HL-60/S4 treated with phorbol 12-myristate 13-acetate at 8.2 ng/mL for 4 days and 3 days (cell line): ENCODE results near the gene CLUH.

Experiments used
- in situ Hi-C: fragments of 300-500 bp; cut with MboI; formaldehyde crosslinking; loops from 2 replicates; pipeline ENCODE4 v1.15.0; 2022; ENCODE audit warnings: low sequenced_read_pairs

Gene CLUH

GRCh38 chr17:2718150-2718938 is 6.8 kb upstream of the CLUH start:
- in situ Hi-C loops = no loop called here

GRCh38 chr17:2716649-2717048 is 5.1 kb upstream of the CLUH start:
- in situ Hi-C loops = no loop called here

GRCh38 chr17:2713881-2714280 is 2.3 kb upstream of the CLUH start:
- in situ Hi-C loops = no loop called here

DNA sequence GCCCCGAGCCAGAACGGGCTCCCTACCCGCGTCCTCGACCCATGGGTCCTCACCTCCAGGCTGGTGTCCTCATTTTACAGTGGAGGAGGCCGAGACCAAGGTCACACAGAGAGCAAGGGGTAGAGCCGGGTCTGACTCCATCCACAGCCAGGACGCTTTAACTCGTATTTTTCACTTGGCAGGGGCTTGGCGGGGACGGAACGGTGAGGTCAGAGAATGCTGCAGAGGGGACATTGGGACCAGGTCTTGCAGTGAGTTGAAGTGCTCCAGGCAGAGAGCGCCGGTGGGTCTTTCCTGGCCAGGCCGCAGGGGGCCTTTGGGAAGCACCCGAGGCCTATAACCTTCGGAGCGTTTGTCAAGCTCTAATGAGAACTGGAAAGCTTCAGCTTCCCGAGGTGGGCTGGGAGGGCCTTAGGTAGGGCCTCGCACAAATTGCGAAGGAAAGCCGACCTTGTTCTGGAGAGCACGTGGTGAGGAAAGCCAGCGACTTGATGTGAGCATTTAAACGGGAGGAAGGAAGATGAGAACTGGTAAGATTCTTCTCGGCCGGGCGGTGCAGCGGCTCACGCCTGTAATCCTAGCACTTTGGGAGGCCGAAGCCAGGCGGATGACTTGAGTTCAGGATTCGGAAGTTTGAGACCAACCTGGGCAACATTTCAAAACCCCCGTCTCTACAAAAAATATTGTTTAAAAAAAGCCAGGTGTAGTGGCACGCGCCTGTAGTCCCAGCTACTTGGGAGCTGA is 908 bp upstream of the CLUH start:
- in situ Hi-C loops = no loop called here

GRCh38 chr17:2710803-2711607 is 559 bp downstream of the CLUH start:
- in situ Hi-C loops = no loop called here

DNA sequence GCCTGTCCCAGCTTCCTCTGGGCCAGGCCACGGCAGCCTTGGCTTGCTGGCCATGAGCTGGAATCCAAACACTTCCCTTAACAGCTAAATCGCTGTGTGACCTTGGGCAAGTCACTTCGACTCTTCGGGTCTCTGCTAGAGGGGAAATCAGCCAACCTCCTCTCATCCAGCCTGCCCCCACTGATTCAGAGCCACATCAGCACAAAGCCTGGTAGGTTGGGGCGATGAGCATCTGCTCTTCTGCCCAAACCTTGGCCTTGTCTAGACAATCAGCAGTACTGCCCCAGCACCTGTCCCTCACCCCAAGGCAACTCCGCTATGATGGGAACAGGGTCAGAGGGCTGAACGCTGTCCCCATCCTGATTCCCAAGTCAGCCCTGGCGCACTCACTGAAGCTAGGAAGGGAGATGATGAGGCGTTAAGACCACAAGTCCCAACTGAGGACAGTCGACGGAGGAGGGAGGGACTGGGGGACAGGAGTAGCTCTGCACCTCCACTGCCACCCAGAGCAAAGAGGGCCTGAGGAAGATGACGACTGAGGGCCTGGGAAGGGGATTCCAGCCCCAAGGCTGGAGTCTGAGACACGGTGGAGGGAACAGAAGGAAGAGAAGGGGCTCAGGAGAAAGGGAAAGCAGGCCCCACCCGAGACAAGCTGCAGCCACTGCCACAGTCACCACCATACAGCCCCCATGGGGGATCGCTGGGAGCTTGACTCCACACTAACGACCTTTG is 1.3 kb downstream of the CLUH start:
- in situ Hi-C loops = no loop called here

GRCh38 chr17:2709183-2709661 is 2.3 kb downstream of the CLUH start:
- in situ Hi-C loops = no loop called here

GRCh38 chr17:2708585-2709182 is 2.9 kb downstream of the CLUH start:
- in situ Hi-C loops = no loop called here

- in situ Hi-C loops = no loop called here
These were observed 3.6 kb downstream of the CLUH start for GRCh38 chr17:2707721-2708584.

DNA sequence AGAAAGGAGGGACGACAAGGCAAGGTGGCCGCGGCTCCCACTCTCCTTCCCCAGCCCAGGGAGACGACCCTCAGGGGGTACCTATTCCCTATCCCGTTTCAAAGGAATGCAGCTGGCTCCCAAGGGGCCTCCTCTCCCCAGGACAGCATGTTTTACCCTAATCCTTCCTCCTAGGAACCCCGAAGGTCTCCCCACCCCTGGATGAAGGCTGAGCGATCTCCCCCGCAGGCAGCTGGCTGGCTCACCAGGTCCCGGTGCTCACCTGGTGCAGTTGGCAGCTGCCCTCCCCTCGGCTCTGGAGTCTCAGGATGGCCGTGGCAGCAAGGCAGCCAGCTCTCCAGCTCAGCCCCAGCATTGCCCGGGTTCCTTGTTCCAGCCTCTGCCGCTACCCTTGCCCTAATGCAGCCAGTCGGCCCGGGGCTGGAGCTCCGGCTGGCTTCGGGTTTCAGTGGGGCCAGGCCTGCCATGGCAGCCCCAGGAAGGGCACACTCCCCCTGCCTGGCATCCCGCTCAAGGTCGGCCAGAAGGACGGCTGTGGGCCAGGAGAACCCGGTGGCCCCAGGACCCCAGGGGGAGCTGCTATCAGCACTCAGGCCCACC is 4.6 kb downstream of the CLUH start:
- in situ Hi-C loops = no loop called here

- in situ Hi-C loops = no loop called here
These were observed 5.4 kb downstream of the CLUH start for GRCh38 chr17:2705888-2706795.

DNA sequence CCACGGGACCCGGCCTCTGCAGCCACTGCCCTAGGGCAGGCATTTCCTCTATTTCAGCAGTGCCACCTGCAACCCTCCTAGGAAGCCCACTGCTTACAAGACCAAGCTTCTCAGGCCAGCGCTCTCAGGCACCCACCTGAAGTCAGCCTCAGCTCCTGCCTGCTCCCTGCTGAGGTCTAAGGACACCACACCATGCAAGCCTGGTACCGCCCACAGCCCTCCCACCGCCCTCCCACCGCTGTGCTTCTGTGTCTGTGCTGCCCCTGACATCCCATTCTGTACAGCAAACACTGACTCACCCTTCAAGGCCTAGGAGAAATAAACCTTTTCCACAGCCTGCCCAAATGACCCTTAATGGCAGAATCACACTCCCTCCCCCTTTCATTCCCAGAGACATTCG is 6.3 kb downstream of the CLUH start:
- in situ Hi-C loops = no loop called here

- in situ Hi-C loops = no loop called here
These were observed 6.7 kb downstream of the CLUH start for GRCh38 chr17:2704890-2705248.

DNA sequence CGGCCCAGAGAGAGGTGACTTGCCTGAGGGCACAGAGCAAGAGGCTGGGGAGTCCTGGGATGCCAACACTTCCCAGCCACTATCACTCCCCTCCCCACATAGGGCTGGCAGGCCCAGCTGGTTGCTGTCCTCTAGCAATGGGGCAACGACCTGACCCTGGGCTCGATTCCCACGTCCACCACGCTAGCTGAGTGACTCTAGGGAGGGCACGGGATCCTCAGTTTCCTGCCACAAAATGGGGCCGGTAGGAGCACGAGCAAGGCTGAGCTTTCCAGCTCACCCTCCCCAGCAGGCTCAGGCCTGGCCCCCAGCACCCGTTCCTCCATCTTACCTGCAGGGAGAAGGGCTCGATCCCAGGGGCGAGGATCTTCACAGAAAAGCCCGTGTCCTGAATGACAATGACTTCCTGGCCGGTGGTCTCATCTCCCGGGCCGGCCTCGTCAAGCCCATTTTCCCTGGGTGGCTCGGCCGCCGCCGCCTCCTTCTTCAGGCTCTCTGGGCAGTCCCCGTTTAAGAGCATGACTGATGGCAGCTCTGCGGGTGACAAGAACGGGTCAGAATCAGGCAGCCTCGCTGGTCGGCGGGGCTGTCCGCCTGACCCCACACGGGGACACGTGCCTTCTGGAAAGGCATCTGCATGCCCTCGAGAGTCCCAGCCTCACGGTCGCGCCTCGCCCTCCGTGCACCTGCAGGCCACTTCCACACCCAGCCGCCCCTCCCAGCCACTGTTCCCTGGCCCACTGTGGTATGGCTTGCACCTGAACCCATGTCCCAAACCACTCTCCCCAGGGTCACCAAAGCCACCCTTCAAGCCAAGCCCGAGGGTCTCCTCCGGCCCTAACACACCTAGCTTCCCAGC is 7.3 kb downstream of the CLUH start:
- in situ Hi-C loops = no loop called here

DNA sequence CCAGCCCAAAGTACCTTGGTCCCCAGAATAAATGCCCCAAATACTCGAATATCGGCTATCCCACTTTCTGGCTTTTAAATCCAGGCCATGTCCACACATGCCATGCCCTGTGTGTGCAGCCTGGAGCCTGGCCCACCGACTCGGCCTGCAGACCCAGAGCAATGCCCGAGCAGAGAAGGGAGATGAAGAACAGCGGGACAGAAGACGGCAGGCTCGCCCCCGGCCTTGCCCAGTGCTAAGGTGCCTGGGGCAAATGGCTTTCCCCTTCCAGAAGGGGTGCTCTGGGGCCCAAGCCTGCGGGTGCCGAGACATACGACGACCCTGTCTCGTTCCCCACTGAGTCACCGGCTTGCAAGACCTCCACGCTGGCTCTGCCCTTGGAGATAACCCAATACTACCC is 8.0 kb downstream of the CLUH start:
- in situ Hi-C loops = no loop called here

- in situ Hi-C loops = no loop called here
These were observed 8.4 kb downstream of the CLUH start for GRCh38 chr17:2703181-2703580.
